Lower leg skin (tissue), 4 donors: ENCODE measurements around the gene CARD10. TPM values are rescaled to one million over a fixed set of nuclear protein-coding genes. Genes with fewer than 3 reads are reported as not detected.

Source experiments
- DNase-seq, 2 donors: peaks; one replicate each; pipeline ENCODE4 v3.0.0-alpha.2; 2019; ENCODE audit warnings: low spot score in 2 of 2
- H3K4me3 ChIP-seq: fragments of 200-600 bp; sonication (generic); 2 replicates; pipeline ENCODE4 v1.5.1; 2017; ENCODE audit warnings: mild to moderate bottlenecking, low read depth; ENCODE audit not compliant: poor library complexity, severe bottlenecking
- POLR2A ChIP-seq, 2 donors: fragments of 450-650 bp; IDR thresholded peaks; one replicate each; pipeline ENCODE4 v1.6.1; 2016 to 2017; ENCODE audit warnings: antibody characterized with exemption in 2 of 2, mild to moderate bottlenecking in 1 of 2, moderate library complexity in 1 of 2
- WGBS, 2 donors: methylation state at CpG; one replicate each; pipeline ENCODE4 v1.1.5; 2018; 5-methylcytosine and 5-hydroxymethylcytosine counted together
- intact Hi-C: fragments of 100-400 bp; cut with DNase I; formaldehyde crosslinking; loops from one replicate; pipeline ENCODE4 v1.15.0; 2023; ENCODE audit warnings: low total_unique reads
- total RNA-seq, 4 donors: library from RNA; depleted of rRNA; stranded (reverse); fragments of >200 nt; gene quantifications; one replicate each; pipeline ENCODE4 v1.1.0, GENCODE V29; 2016
- TF ChIP-seq, protein P1 (sequence below), 3 donors: fragments of 450-650 bp; IDR thresholded peaks; one replicate each; pipeline ENCODE4 v1.5.1; 2016; ENCODE audit warnings: antibody characterized with exemption in 3 of 3, mild to moderate bottlenecking in 3 of 3, moderate library complexity in 2 of 3

CARD10 gene
- total RNA-seq, 4 donors from 2014 or later = 13.2 to 22.5 (median 18.6) TPM

DNA sequence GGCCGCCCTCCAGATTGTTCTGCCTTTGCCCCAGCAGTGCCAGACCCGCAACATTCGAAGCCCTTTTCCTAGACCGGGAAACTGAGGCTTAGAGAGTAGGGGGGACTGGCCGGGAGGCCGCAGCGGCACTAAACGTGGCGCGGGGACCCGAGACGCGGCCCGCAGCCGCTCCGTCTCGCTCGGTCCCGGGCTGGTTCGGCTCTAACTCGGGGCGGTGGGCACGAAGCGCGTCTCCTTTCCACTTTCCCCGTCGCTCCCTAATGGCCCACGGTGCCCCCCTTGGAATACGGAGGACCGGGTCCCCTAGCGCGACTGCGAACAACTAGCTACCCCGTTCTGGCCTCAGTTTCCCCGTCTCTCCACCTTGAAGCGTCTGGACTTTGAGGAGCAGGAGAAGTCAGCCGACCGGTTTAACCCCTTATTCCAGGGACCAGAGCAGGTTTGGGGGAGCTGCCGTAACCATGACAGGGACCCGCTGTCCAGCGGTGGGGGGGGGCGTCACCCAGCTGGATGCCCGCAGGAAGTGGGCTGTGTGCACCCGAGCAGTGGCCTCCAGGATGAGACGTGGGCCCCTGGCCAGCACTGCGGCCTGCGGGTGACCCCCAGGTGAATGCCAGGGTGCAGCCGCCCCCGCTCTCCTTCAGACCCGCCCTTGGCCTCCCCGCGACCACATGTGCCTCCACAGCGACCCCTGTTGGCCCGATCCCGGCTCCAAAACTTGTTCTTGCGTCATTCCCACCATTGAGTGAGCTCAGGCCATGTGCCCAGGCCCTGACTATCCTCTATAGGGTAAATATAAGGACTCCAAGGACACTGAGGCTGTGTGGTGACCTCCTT, 42.2 kb upstream of the CARD10 start:
- peak; percentile 91 to 99 for DNase-seq
- TF ChIP-seq, protein P1, sequence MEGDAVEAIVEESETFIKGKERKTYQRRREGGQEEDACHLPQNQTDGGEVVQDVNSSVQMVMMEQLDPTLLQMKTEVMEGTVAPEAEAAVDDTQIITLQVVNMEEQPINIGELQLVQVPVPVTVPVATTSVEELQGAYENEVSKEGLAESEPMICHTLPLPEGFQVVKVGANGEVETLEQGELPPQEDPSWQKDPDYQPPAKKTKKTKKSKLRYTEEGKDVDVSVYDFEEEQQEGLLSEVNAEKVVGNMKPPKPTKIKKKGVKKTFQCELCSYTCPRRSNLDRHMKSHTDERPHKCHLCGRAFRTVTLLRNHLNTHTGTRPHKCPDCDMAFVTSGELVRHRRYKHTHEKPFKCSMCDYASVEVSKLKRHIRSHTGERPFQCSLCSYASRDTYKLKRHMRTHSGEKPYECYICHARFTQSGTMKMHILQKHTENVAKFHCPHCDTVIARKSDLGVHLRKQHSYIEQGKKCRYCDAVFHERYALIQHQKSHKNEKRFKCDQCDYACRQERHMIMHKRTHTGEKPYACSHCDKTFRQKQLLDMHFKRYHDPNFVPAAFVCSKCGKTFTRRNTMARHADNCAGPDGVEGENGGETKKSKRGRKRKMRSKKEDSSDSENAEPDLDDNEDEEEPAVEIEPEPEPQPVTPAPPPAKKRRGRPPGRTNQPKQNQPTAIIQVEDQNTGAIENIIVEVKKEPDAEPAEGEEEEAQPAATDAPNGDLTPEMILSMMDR (IDR thresholded peaks at IDR 0.05) = peak in 1 of 3 donors; percentile 50
- no peak for TF ChIP-seq POLR2A (IDR thresholded peaks at IDR 0.05)
- intact Hi-C loops = loop anchor here (10.0 kb wide), 1 partner anchor 623 kb away; the partner anchor contains the start of gene PLA2G6
- peak overlapping the region; percentile 61 for H3K4me3 ChIP-seq
- WGBS, 2 donors = 1% methylated on average over 35 to 55 of the region's 56 CpGs

DNA sequence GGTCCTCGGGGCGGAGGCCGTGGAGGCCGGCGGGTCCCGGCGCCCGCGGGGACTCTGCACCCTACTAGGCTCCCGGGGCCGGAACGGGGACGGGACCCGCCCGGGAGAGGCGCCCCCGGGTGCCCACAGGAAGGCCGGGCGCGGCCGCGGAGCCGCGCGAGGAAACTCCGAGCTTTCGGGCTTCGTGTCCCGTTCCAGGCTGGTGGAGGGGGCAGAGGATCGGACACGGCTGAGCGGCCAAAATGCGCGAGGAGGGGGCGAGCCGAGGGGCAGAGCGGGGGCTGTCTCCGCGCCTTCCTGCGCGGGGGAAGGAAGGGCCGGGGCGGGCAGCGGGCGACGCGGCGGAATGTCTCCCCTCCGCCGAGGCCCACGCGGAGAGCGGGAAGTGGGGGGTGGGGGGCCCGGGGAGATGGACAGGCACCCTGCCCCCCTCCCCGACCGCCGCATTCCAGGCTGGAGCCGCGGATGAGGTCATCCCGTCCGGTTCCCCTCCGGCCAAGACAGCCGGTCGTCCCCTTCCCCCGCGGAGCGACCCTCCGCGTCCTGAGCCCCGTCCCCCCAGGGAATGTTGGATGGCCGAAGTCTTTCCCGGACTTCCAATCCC, 41.5 kb upstream of the CARD10 start:
- peak in 1 of 2 donors; percentile 91 for DNase-seq
- WGBS, 2 donors = 0 to 7% methylated on average over 14 to 62 of the region's 72 CpGs
- no peak for TF ChIP-seq POLR2A (IDR thresholded peaks at IDR 0.05)
- TF ChIP-seq, protein P1 (IDR thresholded peaks at IDR 0.05) = no peak
- peak overlapping the region; percentile 61 for H3K4me3 ChIP-seq
- intact Hi-C loops = loop anchor here (10.0 kb wide), 1 partner anchor 624 kb away; the partner anchor contains the start of gene PLA2G6

DNA sequence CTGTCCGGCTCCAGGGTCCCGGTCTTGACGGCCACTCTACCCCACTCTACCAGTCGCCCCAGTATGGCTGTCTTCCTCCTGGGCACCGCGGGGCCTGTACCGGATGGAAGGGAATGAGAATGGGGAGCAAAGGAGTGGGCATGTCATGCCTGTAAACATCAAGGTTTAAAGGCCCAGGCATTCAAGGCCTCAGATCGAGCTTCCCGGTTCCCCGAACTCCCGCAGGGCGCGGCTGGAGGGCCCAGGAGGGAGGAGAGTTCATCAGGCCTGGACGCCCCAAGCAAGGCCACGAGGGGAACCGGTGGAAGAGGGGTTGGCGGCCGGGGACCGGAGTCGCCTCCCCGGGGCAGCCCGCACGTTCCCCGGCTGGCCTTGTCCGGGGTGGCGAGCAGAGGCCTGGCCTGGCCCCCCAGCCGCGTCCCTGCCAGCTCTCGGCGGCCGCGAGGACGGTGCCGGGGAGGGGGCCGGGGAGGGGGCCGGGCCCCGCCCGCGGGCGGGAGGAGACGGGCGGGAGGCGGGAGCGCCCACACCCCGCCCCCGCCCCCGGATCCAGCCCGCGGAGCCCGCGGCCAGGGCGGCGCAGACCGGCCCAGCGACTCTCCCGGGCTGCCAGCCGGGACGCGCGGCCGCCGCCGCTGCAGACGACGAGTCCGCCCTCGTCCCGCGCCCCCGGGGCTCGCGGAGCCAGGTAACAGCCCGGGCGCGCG, 40.8 kb upstream of the CARD10 start, which contains the start of gene CDC42EP1:
TSS of gene CDC42EP1 (plus strand) at position 580 of the 707 bp plus-strand sequence. CDS start 5,870 bp downstream, outside the sequence.
- intact Hi-C loops = loop anchor here (10.0 kb wide), 1 partner anchor 625 kb away; the partner anchor contains the start of gene PLA2G6
- 5 to 16% methylated on average over 14 to 26 of the region's 76 CpGs for WGBS, 2 donors
- H3K4me3 ChIP-seq = peak within 1 kb of the TSS; percentile 61
- TF ChIP-seq, protein P1 (IDR thresholded peaks at IDR 0.05) = no peak
- TF ChIP-seq POLR2A (IDR thresholded peaks at IDR 0.05) = no peak
- peak in 1 of 2 donors; percentile 91 for DNase-seq

DNA sequence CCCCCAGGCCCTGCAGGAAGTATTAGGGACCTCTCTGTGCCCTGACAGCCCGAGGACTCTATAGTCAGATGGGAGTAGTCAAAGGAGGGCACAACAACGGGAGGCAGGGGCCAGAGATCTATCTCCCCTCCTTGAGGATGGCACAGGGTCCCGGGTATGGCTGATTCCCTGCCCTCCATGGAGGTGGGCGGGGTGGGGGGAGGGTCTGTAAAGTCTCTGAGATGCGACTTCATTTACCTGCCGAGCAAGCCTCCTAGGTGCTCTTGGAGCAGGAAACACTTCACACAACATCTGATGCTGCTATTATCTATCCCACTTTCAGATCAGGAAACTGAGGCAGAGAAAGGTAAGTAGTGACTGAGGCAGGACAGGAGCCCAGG, 40.3 kb upstream of the CARD10 start:
- WGBS, 2 donors = 56 to 63% methylated on average over 6 of the region's 6 CpGs
- H3K4me3 ChIP-seq = no peak overlapping the region
- TF ChIP-seq POLR2A (IDR thresholded peaks at IDR 0.05) = no peak
- TF ChIP-seq, protein P1 (IDR thresholded peaks at IDR 0.05) = no peak
- intact Hi-C loops = no loop called here
- no peak for DNase-seq

DNA sequence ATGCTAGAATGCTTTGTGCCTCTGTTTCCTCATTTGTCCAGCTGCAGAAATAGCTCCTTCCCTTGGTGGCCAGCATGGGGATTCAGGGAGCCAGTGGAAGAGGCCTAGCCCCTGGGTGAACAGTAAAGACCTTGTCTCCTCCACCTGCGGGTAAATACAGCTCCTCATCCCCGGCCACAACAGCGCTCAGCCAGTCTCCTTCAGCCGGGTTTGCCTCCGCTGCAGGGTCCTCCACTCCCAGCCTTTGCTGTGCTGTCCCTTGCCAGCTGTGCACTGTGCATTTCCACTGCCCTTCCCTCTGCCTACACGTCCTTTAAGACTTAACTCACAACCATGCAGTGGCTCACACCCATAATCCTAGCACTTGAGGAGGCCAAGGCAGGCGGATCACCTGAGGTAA, 39.6 kb upstream of the CARD10 start:
- no peak for TF ChIP-seq POLR2A (IDR thresholded peaks at IDR 0.05)
- TF ChIP-seq, protein P1 (IDR thresholded peaks at IDR 0.05) = no peak
- WGBS, 2 donors = 66 to 74% methylated on average over 7 of the region's 7 CpGs
- intact Hi-C loops = no loop called here
- DNase-seq = no peak
- H3K4me3 ChIP-seq = no peak overlapping the region
